Gastrocnemius medialis (tissue), 4 donors: Measurements from ENCODE around the gene ZG16B. TPM values are rescaled to one million over a fixed set of nuclear protein-coding genes. Genes with fewer than 3 reads are reported as not detected.

Experiments used
- ATAC-seq, 2 donors: fragments of 150-250 bp; one replicate each; pipeline ENCODE4 v1.9.1; 2016
- DNase-seq, 2 donors: peaks; one replicate each; pipeline ENCODE4 v3.0.0-alpha.2; 2019
- H3K27ac ChIP-seq, 4 donors: fragments of 200-600 bp; sonication (generic); 1 replicate in 1 of 4; 2 replicates in 3 of 4; pipeline ENCODE4 v1.5.1; 2016 to 2018; ENCODE audit warnings: mild to moderate bottlenecking in 2 of 4, moderate library complexity in 1 of 4
- H3K27me3 ChIP-seq, 3 donors: fragments of 200-600 bp; sonication (generic) in 2 of 3; 1 replicate in 1 of 3; 2 replicates in 2 of 3; pipeline versions ENCODE4 v1.5.1 to v1.6.0; 2016 to 2019; ENCODE audit warnings: mild to moderate bottlenecking in 1 of 3, moderate library complexity in 1 of 3
- H3K36me3 ChIP-seq, 2 donors: fragments of 200-600 bp; sonication (generic) in 1 of 2; one replicate each; pipeline ENCODE4 v1.5.1; 2017 to 2018
- H3K4me1 ChIP-seq, 2 donors: fragments of 200-600 bp; sonication (generic) in 1 of 2; one replicate each; pipeline ENCODE4 v1.5.1; 2016 to 2017; ENCODE audit warnings: mild to moderate bottlenecking in 2 of 2
- H3K4me3 ChIP-seq, 4 donors: fragments of 200-600 bp; sonication (generic) in 3 of 4; 1 replicate in 1 of 4; 2 replicates in 3 of 4; pipeline ENCODE4 v1.5.1; 2016 to 2019; ENCODE audit warnings: mild to moderate bottlenecking in 2 of 4
- H3K9me3 ChIP-seq, 3 donors: fragments of 200-600 bp; sonication (generic) in 2 of 3; 1 replicate in 1 of 3; 2 replicates in 2 of 3; pipeline ENCODE4 v1.5.1; 2016 to 2019
- POLR2A ChIP-seq, 2 donors: fragments of 450-650 bp; IDR thresholded peaks; one replicate each; pipeline ENCODE4 v1.6.1; 2017; ENCODE audit warnings: antibody characterized with exemption in 2 of 2, mild to moderate bottlenecking in 2 of 2, moderate library complexity in 2 of 2
- in situ Hi-C, 4 donors: fragments of 200-750 bp; cut with MboI; loops; one replicate each; pipeline versions ENCODE4 v1.15.0 to v1.8.0; 2017; ENCODE audit warnings: low sequenced_read_pairs in 4 of 4
- intact Hi-C: fragments of 100-400 bp; cut with DNase I; formaldehyde crosslinking; loops from one replicate; pipeline ENCODE4 v1.15.1; 2023; ENCODE audit warnings: low total_unique reads
- total RNA-seq, 4 donors: library from RNA; depleted of rRNA; stranded (reverse); fragments of >200 nt; gene quantifications; one replicate each; pipeline versions ENCODE4 v1.1.0 to v1.2.3, GENCODE V29; 2016
- TF ChIP-seq, protein P1 (sequence below), 5 experiments: fragments of 450-650 bp in 3 of 5; fragments of 200-600 bp in 2 of 5; sonication (generic) in 2 of 5; IDR thresholded peaks in 4 of 5; conservative IDR thresholded peaks in 1 of 5; 1 replicate in 4 of 5; 2 replicates in 1 of 5; pipeline ENCODE4 v1.5.1; 2016 to 2019; ENCODE audit warnings: antibody characterized with exemption in 5 of 5, mild to moderate bottlenecking in 3 of 5, moderate library complexity in 3 of 5

The ZG16B gene
- total RNA-seq, 4 donors from 2014 or later, result not detected

DNA sequence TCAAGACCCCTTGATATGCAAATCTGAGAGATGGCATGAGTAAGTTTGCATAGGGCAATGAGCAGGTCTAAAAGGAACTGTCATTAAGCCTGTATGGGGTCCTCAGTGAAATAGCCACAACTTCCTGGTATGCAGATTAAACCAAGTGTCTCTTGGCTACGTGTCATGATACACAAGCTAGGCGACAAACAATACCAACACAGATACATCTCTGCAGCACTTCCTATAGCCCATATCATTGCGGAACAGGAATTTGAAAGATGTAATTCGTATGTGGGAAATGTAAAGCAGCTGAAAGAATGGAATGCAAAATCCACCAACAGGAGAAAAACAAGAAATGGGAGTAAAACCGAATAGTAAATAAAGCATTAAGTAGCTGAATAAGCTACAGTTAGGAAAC lies 15.0 kb downstream of the ZG16B start:
- no peaks in the 10 kb centered on the region for H3K36me3 ChIP-seq
- no peak overlapping the region for H3K27ac ChIP-seq
- no peaks in the 10 kb centered on the region for H3K4me1 ChIP-seq
- H3K9me3 ChIP-seq, result no peaks in the 10 kb centered on the region
- intact Hi-C loops (no loop called here), in situ Hi-C loops (no loop called here)
- no peak for ATAC-seq
- peaks cover 8 to 14% (median 13%) of the 10 kb centered on the region in 3 donors for H3K27me3 ChIP-seq
- no peak for TF ChIP-seq POLR2A (IDR thresholded peaks at IDR 0.05)
- TF ChIP-seq, protein P1, sequence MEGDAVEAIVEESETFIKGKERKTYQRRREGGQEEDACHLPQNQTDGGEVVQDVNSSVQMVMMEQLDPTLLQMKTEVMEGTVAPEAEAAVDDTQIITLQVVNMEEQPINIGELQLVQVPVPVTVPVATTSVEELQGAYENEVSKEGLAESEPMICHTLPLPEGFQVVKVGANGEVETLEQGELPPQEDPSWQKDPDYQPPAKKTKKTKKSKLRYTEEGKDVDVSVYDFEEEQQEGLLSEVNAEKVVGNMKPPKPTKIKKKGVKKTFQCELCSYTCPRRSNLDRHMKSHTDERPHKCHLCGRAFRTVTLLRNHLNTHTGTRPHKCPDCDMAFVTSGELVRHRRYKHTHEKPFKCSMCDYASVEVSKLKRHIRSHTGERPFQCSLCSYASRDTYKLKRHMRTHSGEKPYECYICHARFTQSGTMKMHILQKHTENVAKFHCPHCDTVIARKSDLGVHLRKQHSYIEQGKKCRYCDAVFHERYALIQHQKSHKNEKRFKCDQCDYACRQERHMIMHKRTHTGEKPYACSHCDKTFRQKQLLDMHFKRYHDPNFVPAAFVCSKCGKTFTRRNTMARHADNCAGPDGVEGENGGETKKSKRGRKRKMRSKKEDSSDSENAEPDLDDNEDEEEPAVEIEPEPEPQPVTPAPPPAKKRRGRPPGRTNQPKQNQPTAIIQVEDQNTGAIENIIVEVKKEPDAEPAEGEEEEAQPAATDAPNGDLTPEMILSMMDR (IDR thresholded peaks at IDR 0.05 in 4 of 5, conservative IDR thresholded peaks at IDR 0.05 in 1 of 5), result no peak
- no peak overlapping the region for H3K4me3 ChIP-seq
- DNase-seq, result no peak

DNA sequence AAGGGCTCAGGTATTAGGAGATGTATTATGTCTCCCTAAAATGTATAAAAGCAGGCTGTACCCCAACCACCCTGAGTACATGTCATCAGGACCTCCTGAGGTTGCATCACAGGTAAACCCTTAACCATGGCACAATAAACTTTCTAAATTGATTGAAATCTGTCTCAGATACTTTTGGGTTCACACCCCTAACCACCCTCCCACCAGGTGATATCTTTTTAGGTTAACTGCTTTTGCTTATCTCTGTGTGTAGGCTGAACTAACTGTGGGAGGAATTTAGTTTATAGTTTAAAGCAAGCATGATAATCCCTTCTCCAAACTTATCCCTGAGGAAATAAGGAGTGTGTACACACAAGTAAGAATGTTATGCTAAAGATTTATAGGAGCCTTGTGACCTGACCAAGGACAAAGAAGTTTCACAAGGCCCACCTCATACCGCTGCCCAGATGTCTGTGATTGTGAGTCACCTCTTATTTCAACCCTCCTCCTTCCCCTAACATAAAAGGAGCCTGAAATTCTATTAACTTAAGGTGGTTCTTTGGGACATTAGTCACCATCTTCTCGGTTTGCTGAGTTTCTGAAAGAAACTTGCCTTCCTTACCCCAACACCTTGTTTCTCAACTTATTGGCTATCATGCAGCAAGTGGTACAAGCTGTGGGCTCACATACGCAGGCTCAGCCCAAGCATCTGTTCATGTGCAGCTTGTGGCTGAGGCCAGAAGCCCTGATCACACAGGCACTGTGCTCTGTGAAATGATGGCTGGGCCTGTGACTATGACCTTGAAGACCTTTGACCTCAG lies 16.6 kb downstream of the ZG16B start:
- Histone ChIP-seq H3K27ac (no peak overlapping the region), H3K27me3 (peaks cover 5 to 27% (median 13%) of the 10 kb centered on the region in 3 donors), H3K4me3 (no peak overlapping the region), H3K9me3 (no peaks in the 10 kb centered on the region), H3K36me3 (no peaks in the 10 kb centered on the region), H3K4me1 (no peaks in the 10 kb centered on the region)
- ATAC-seq (no peak), DNase-seq (no peak)
- TF ChIP-seq, protein P1 (IDR thresholded peaks at IDR 0.05 in 4 of 5, conservative IDR thresholded peaks at IDR 0.05 in 1 of 5), result no peak
- in situ Hi-C loops, result no loop called here
- intact Hi-C loops, result no loop called here

DNA sequence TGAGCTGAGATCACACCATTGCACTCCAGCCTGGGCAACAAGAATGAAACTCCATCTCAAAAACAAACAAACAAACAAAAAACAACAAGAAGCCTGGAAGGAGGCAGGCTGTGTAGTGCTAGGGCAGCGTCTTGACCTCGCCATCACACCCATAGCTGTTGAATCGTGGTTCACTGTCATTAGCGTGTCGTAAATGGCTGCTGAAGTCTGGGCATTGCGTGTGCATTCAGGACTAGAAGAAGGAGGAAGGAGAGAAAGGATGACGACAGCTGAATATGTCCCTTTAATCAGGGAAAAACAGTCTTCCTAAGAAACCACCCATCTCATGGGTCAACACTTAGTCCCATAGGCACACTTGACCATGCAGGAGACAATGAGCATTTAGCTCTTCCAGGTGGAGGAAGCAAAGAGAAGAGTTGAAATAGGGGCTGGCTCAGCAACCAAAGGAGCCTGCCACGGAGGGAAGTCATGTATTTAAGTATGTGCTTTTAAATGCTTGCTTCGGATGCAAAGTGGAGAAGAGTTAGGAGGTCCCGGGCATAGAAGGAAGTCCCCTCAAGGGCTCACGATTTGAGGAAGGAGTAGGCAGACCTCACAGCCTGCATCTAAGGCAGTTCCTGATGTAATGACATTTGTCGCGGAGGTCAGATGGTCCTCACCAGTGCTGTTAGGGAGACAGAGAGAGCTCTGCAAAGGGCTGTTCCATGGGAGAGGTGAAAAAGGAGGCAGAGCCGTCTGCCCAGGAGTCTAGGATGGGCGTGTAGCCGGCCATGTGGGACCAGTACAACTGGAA lies 19.0 kb downstream of the ZG16B start:
- H3K4me1 ChIP-seq, result no peaks in the 10 kb centered on the region
- H3K27me3 ChIP-seq, result peaks cover 19 to 41% (median 33%) of the 10 kb centered on the region in 3 donors
- no peaks in the 10 kb centered on the region for H3K36me3 ChIP-seq
- no peak for DNase-seq
- intact Hi-C loops (no loop called here), in situ Hi-C loops (no loop called here)
- TF ChIP-seq POLR2A (IDR thresholded peaks at IDR 0.05), result no peak
- TF ChIP-seq, protein P1 (IDR thresholded peaks at IDR 0.05 in 4 of 5, conservative IDR thresholded peaks at IDR 0.05 in 1 of 5), result no peak
- H3K9me3 ChIP-seq, result no peaks in the 10 kb centered on the region
- no peak for ATAC-seq
- H3K4me3 ChIP-seq, result no peak overlapping the region
- H3K27ac ChIP-seq, result no peak overlapping the region

DNA sequence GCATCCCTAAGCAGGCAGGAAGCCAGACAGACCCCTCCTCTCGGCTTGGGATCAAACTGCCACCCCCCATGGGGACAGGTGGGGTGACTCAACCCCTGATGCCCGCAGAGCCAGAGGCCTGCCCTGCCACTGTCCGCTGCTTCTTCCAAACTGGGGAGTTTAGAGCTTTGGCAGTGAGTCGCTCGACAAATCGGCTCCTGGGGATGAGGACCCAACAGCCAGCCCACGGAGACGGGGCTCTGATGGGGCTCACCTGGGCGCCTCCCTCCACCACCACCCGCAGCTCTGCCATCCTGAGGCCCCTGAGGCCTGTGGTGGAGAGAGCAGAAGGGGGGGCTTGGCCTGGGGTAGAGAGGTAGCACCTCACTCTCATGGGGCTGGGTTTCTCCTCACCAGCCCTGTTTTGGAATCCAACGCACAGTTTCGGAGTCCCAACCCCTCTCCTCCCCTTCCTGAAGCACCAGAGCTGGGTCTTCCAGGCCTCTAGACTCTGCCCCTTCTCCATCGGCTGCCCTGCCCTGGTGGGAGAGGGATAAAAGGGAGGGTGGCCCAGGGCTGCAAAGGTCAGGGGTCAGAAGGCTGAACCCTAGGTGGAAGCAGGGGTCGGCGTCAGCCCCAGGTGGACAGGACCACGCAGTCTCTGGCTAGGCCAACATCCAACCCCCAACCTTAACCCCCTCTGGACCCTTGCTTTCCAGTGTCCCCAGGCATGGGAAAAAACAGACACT lies 22.1 kb downstream of the ZG16B start:
- ATAC-seq, result no peak
- H3K27me3 ChIP-seq, result peaks cover 29 to 48% (median 39%) of the 10 kb centered on the region in 3 donors
- in situ Hi-C loops, result no loop called here

More for the DNA sequence above, 22.1 kb downstream of the ZG16B start:
- Histone ChIP-seq H3K4me3 (no peak overlapping the region), H3K4me1 (no peaks in the 10 kb centered on the region), H3K9me3 (no peaks in the 10 kb centered on the region), H3K27ac (no peak overlapping the region), H3K36me3 (no peaks in the 10 kb centered on the region)
- intact Hi-C loops, result no loop called here
- DNase-seq, result no peak
- TF ChIP-seq POLR2A (IDR thresholded peaks at IDR 0.05), result no peak
- TF ChIP-seq, protein P1 (IDR thresholded peaks at IDR 0.05 in 4 of 5, conservative IDR thresholded peaks at IDR 0.05 in 1 of 5), result no peak
